ENCODE results near the gene DYSF. TPM values are rescaled to one million over a fixed set of nuclear protein-coding genes. Genes with fewer than 3 reads are reported as not detected.

DYSF gene
- total RNA-seq, 1 donor from 2014 or later, result 112 TPM

GRCh38 chr2:71725836-71726235 is 272.5 kb downstream of the DYSF start:
- H3K9me3 Mint-ChIP-seq (ENCODE audit: low read depth), result peaks cover 7% of the 10 kb centered on the region
- no peak overlapping the region for H3K4me3 Mint-ChIP-seq (ENCODE audit: unreplicated experiment)
- TF ChIP-seq CTCF (IDR thresholded peaks at IDR 0.05), result no peak
- H3K27ac Mint-ChIP-seq (ENCODE audit: unreplicated experiment), result no peak overlapping the region
- H3K4me1 Mint-ChIP-seq (ENCODE audit: low read depth), result no peaks in the 10 kb centered on the region
- peaks cover 3% of the 10 kb centered on the region for H3K36me3 Mint-ChIP-seq (ENCODE audit: low read depth)
- DNase-seq (ENCODE audit: low spot score), result no peak
- no peaks in the 10 kb centered on the region for H3K27me3 Mint-ChIP-seq (ENCODE audit: low read depth)

GRCh38 chr2:71727562-71727961 is 274.2 kb downstream of the DYSF start:
- Mint-ChIP-seq H3K4me1 (ENCODE audit: low read depth) (no peaks in the 10 kb centered on the region), H3K27me3 (ENCODE audit: low read depth) (peaks cover 2% of the 10 kb centered on the region), H3K4me3 (ENCODE audit: unreplicated experiment) (no peak overlapping the region), H3K9me3 (ENCODE audit: low read depth) (peaks cover 2% of the 10 kb centered on the region), H3K36me3 (ENCODE audit: low read depth) (peaks cover 3% of the 10 kb centered on the region), H3K27ac (ENCODE audit: unreplicated experiment) (no peak overlapping the region)
- no peak for DNase-seq (ENCODE audit: low spot score)
- no peak for TF ChIP-seq CTCF (IDR thresholded peaks at IDR 0.05)

- TF ChIP-seq CTCF (IDR thresholded peaks at IDR 0.05), result no peak
- H3K36me3 Mint-ChIP-seq (ENCODE audit: low read depth), result peaks cover 3% of the 10 kb centered on the region
- no peak for DNase-seq (ENCODE audit: low spot score)
- no peak overlapping the region for H3K4me3 Mint-ChIP-seq (ENCODE audit: unreplicated experiment)
- H3K27me3 Mint-ChIP-seq (ENCODE audit: low read depth), result peaks cover 2% of the 10 kb centered on the region
- H3K4me1 Mint-ChIP-seq (ENCODE audit: low read depth), result no peaks in the 10 kb centered on the region
- no peak overlapping the region for H3K27ac Mint-ChIP-seq (ENCODE audit: unreplicated experiment)
- peaks cover 2% of the 10 kb centered on the region for H3K9me3 Mint-ChIP-seq (ENCODE audit: low read depth)
Measured at GRCh38 chr2:71728036-71728435, 274.7 kb downstream of the DYSF start.

- no peaks in the 10 kb centered on the region for H3K4me1 Mint-ChIP-seq (ENCODE audit: low read depth)
- H3K9me3 Mint-ChIP-seq (ENCODE audit: low read depth), result no peaks in the 10 kb centered on the region
- H3K27ac Mint-ChIP-seq (ENCODE audit: unreplicated experiment), result no peak overlapping the region
- no peak for DNase-seq (ENCODE audit: low spot score)
- peaks cover 2% of the 10 kb centered on the region for H3K27me3 Mint-ChIP-seq (ENCODE audit: low read depth)
- no peak overlapping the region for H3K4me3 Mint-ChIP-seq (ENCODE audit: unreplicated experiment)
- no peaks in the 10 kb centered on the region for H3K36me3 Mint-ChIP-seq (ENCODE audit: low read depth)
- TF ChIP-seq CTCF (IDR thresholded peaks at IDR 0.05), result no peak
Measured at GRCh38 chr2:71730785-71731383, 277.5 kb downstream of the DYSF start.

GRCh38 chr2:71734620-71735019 is 281.3 kb downstream of the DYSF start:
- H3K4me1 Mint-ChIP-seq (ENCODE audit: low read depth), result no peaks in the 10 kb centered on the region
- DNase-seq (ENCODE audit: low spot score), result no peak
- H3K27ac Mint-ChIP-seq (ENCODE audit: unreplicated experiment), result no peak overlapping the region
- peaks cover 2% of the 10 kb centered on the region for H3K27me3 Mint-ChIP-seq (ENCODE audit: low read depth)
- no peak overlapping the region for H3K4me3 Mint-ChIP-seq (ENCODE audit: unreplicated experiment)
- TF ChIP-seq CTCF (IDR thresholded peaks at IDR 0.05), result no peak
- no peaks in the 10 kb centered on the region for H3K9me3 Mint-ChIP-seq (ENCODE audit: low read depth)
- no peaks in the 10 kb centered on the region for H3K36me3 Mint-ChIP-seq (ENCODE audit: low read depth)
